NCI-H69 (cell line): ENCODE data around the gene PARD3.
A peak's percentile ranks its signal among the peaks of the same experiment; 100 is the strongest.

ENCODE experiments used
- DNase-seq: peaks from one replicate; lab custom pipeline; 2025; lab: John Stamatoyannopoulos, UW

Gene PARD3

DNA sequence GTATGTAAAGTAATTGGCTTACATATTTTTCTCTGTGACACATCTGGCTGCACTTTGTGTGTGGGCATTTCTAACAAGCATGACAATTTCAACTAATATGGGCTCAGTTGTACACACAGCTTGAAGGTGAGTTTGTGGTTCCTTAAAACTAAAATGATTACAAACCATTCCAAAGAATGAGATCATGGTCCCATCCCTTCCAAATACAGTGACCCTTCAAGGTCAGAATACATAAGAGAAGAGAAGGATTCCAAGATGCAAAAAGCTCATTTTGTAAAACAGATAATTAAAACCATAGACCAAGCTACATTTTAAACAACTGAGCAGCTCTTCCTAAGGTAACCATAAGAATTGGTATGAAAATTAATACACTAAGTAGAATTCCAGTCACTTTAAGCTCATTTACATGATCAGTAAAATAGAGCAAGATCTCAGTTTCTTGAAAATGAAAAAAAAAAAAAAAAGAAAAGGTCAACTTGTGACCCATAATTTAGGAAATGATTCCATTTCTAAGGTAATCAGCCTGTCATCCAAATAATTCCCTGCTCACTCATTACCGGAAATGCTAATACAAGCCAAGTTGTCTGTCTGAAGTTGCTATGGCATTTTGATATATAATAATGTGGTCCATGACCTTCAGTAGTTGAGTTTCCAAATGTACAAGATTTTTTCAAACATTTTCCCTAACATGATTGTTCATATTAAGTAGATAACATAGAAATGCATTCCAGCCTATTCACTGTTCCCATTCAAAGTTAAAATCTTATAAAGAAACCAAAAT is 688.5 kb downstream of the PARD3 start:
- DNase-seq, result no peak

GRCh38 chr10:34125702-34126101 is 689.4 kb downstream of the PARD3 start:
- DNase-seq, result no peak

GRCh38 chr10:34124522-34125035 is 690.5 kb downstream of the PARD3 start:
- peak; percentile 10 for DNase-seq

GRCh38 chr10:34121781-34122622 is 693.1 kb downstream of the PARD3 start:
- no peak for DNase-seq

DNA sequence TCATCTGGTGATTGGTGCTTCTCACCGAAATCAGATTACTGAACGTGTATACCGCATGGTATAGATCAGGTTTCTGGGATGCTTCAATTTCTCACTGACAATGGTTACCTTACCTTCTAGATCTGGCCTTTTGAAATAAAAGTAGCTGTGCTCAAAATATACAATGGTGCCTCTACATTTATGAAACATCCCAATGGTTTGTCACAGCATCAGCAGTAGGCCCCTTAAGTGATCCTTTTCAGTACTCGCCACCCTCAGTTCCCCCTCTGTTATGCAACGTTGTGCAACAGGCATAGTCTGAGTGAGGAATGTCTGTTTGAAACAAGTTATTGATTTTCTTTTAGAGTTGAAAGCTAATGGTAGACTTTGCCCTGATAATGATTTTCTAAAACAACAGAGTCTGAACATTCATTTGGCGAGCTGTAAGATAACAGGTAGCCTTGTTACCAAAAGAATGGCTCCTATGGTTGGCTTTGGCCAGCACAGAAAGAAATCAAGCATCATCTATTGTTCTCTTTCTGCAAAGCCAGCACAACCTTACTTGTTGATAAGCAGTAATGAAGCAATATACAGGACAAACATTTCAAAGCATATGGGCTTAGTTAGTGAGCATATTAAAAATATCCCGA is 693.9 kb downstream of the PARD3 start:
- no peak for DNase-seq

DNA sequence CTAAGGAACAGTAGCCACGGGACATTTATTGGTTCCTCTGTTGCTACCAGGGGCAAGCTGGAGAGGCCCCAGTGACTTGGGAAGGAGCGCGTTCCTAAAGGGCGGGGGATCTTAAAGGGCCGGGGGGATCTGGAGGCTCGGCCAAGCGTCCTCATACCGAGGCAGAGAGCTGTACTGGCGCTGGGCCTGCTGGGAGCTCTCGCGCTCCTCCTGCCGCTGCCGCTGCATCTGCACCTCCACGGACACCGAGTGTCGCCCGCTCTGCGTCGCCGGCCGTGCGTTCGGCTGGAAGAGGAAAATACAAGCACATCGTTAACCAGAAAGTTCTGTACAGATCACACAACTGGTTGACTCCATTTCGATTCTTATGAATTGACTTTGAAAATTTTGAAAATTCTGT is 695.6 kb downstream of the PARD3 start:
- DNase-seq, result no peak

DNA sequence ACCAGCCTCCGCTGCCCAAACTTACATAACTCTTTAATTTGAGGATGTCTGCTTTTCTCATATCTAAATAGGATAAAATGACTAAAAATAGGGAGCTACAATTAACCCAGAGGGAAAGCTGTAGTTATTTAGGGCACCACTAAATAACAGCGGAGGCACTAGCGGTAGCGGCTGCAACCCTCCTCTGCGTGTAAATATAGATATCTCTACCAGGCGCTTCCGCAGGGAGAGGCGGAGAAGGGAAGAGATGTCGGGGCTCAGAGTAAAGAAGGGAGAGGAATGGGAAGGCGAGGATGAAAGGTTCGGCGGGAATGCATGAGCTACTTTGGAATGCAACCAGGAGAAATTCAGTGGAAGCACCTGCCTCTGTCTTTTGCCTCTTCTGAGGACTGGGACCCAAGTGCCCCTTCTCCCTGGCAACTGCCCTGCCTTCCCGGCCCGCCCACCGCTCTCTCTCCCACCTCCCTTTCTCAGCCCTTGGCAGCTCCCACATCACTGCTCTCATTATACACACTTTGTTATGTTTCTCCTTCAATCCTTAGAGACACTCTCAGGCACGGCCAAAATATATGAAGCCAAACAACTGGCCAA is 698.3 kb downstream of the PARD3 start:
- no peak for DNase-seq

GRCh38 chr10:34116220-34116641 is 698.9 kb downstream of the PARD3 start:
- DNase-seq, result peak; percentile 82

GRCh38 chr10:34114914-34115313 is 700.2 kb downstream of the PARD3 start:
- DNase-seq, result peak; percentile 63

- DNase-seq, result peak; percentile 3
Observed at GRCh38 chr10:34113504-34114225, 701.4 kb downstream of the PARD3 start.

- no peak for DNase-seq
Observed at GRCh38 chr10:34112171-34112782, 702.8 kb downstream of the PARD3 start.

DNA sequence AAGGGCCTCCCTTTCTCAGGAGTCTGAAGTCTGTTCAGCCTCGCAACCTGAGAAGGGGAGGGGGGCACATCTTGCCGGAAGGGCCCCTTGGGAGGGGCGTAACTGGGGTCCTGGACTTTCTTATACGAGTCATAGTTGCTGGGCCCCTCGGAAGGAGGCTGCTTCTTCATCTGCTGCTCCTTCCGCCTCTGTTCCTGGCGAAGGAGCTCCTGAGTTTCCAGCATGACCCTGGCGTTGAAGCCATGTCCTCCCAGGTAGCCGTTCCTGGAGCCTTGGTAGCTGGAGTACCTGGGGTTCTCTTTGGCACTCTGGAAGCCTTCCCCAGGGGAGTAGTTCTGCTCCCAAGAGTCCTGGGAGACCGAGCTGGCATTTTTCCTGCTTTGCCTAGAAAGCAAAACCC is 703.9 kb downstream of the PARD3 start:
- no peak for DNase-seq

DNA sequence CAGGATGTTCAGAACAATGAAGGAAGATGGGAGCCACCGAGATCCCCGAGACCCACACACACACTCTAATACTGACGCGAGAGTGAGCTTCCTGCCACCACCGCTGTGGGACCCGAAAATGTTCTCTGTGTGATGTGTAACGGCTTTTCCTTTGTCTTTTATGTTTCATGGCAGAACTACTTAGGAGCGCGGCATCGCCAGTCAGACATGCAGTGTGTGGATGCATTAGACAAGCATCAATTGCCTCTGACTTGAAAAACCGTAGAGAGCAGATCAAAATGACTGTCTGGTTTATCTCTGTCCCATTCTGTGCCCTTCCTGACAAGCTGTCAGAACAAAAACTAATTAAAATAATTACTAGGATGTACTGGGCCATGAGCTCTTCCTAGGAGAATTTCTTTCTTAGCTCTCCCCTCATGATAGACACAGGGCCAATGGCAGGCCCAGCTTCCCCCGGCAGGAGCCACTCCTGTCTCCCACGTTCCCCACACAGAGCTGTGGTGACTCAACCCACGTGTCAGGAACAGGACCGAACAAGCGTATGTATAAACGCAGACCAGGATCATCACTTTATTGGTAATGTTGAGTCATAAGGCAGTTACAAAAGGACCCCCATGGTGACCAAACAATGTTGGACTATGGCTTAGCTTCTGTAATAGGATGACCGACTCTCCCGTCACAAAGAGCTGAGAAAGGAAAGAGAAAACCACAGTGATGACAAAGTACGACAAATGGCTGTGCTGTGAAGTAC is 705.0 kb downstream of the PARD3 start:
- peak; percentile 45 for DNase-seq

DNA sequence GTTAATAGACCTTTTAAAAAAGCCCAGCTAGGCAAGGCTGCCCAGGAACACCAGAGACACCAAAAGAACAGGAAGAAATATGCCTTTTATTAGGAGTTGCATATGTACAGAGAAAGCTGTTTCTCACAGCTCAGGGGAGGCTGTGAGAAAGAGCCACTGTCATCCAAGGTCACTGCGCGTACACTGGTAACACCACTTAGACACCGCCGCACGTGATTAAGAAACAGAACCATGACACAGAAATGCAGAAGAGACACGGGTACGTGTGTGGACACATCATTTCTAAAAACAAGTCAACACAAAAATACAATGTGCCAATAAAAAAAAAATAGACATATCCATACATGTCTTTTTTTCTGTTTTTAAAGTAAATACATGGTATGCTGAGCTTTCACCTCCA is 705.6 kb downstream of the PARD3 start:
- DNase-seq, result no peak

- no peak for DNase-seq
Observed at GRCh38 chr10:34107626-34108516, 707.2 kb downstream of the PARD3 start.

DNA sequence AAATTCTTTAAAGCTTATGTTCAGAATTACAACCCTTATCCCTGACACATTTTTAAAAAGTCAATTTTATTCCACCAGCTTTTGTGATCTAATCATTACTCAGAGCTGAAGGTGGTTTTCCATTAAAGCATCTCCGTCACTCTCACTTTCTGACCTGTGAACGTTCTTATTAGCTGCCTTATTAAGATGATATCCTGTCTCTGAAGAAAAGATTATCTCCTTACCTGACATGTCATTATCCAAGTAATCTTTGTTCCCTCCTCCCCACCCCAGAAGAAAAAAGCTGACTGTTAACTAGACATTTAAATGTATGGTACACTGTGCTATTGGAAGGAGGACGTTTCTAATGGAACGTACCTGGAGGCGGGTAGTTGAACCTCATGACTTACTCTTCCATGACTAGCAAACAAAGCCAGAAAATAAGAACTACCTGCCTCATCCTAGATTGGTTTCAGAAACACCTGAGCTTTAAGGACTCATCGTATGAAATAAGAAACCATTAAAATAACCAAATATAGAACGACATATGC is 708.7 kb downstream of the PARD3 start:
- DNase-seq, result no peak

GRCh38 chr10:34104829-34105572 is 710.1 kb downstream of the PARD3 start:
- DNase-seq, result no peak

DNA sequence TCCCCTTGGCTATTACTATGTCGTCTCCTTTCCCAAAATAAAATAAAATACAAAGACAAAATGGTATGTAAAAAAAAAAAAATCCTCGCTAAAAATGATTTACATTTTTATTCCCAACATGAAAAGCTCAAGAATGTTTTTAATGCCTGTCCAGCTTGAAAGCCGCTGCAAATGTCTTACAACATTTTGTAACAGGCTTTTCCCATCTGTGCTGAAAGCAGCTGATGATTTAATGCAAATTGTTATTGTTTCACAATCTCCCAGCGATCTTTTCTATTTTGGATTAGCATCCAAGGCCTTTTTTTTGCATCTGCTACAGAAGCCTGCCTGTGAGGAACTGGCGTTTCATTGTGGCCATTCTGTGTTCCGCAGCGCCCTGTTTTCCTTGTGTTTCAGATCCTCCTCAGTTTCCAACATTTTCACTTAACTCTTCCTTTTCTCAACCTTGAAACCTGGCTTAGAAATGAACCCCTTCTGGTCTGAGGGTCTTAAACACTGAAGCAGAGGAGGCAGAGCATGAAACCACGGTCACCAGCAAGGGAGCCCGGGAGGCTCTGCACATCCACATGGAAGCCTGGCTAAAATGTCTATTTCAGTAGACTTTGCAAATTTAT is 712.1 kb downstream of the PARD3 start:
- DNase-seq, result no peak
